Parathyroid adenoma (tissue), 2 donors: ENCODE measurements around the gene TMEM131.

ENCODE experiments used
- H2AFZ ChIP-seq: fragments of 300-600 bp; sonication (generic); one replicate; pipeline ENCODE4 v1.7.0; 2017; ENCODE audit warnings: antibody characterized with exemption, mild to moderate bottlenecking
- H3K27ac ChIP-seq: fragments of 300-600 bp; sonication (generic); one replicate; pipeline ENCODE4 v1.7.0; 2017
- H3K27me3 ChIP-seq: fragments of 300-600 bp; sonication (generic); one replicate; pipeline ENCODE4 v1.7.0; 2017; ENCODE audit warnings: low read length; ENCODE audit not compliant: control insufficient read depth, insufficient read depth
- H3K36me3 ChIP-seq: fragments of 300-600 bp; sonication (generic); one replicate; pipeline ENCODE4 v1.7.0; 2017; ENCODE audit warnings: low read length; ENCODE audit not compliant: control insufficient read depth, insufficient read depth
- H3K4me1 ChIP-seq: fragments of 300-600 bp; sonication (generic); one replicate; pipeline ENCODE4 v1.7.0; 2017; ENCODE audit warnings: control low read depth
- H3K4me2 ChIP-seq: fragments of 300-600 bp; sonication (generic); one replicate; pipeline ENCODE4 v1.7.0; 2017; ENCODE audit warnings: low read length
- H3K4me3 ChIP-seq: fragments of 300-600 bp; sonication (generic); one replicate; pipeline ENCODE4 v1.7.0; 2017; ENCODE audit warnings: low read depth, low read length
- H3K79me2 ChIP-seq: fragments of 300-600 bp; sonication (generic); one replicate; pipeline ENCODE4 v1.7.0; 2017; ENCODE audit warnings: control low read depth
- H3K9ac ChIP-seq: fragments of 300-600 bp; sonication (generic); one replicate; pipeline ENCODE4 v1.7.0; 2017; ENCODE audit warnings: mild to moderate bottlenecking
- H3K9me3 ChIP-seq: fragments of 300-600 bp; sonication (generic); one replicate; pipeline ENCODE4 v1.7.0; 2017; ENCODE audit warnings: low read length; ENCODE audit not compliant: control insufficient read depth
- TF ChIP-seq, protein P1 (sequence below): fragments of 300-600 bp; sonication (generic); IDR thresholded peaks from one replicate; pipeline ENCODE4 v1.7.0; 2017; ENCODE audit warnings: antibody characterized with exemption, mild to moderate bottlenecking
- donor health status: primary hyperparathyroidism.

TMEM131 gene

GRCh38 chr2:97951155-97951680 lies 44.5 kb downstream of the TMEM131 start:
- H2AFZ ChIP-seq: no peak overlapping the region
- H3K4me2 ChIP-seq: no peak overlapping the region
- TF ChIP-seq, protein P1, sequence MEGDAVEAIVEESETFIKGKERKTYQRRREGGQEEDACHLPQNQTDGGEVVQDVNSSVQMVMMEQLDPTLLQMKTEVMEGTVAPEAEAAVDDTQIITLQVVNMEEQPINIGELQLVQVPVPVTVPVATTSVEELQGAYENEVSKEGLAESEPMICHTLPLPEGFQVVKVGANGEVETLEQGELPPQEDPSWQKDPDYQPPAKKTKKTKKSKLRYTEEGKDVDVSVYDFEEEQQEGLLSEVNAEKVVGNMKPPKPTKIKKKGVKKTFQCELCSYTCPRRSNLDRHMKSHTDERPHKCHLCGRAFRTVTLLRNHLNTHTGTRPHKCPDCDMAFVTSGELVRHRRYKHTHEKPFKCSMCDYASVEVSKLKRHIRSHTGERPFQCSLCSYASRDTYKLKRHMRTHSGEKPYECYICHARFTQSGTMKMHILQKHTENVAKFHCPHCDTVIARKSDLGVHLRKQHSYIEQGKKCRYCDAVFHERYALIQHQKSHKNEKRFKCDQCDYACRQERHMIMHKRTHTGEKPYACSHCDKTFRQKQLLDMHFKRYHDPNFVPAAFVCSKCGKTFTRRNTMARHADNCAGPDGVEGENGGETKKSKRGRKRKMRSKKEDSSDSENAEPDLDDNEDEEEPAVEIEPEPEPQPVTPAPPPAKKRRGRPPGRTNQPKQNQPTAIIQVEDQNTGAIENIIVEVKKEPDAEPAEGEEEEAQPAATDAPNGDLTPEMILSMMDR: no peak
- no peaks in the 10 kb centered on the region for H3K9me3 ChIP-seq
- no peaks in the 10 kb centered on the region for H3K27me3 ChIP-seq
- H3K27ac ChIP-seq: no peak overlapping the region
- peaks cover 6% of the 10 kb centered on the region for H3K4me1 ChIP-seq
- no peak overlapping the region for H3K4me3 ChIP-seq
- no peak overlapping the region for H3K9ac ChIP-seq
- H3K36me3 ChIP-seq: no peaks in the 10 kb centered on the region
- peaks cover 48% of the 10 kb centered on the region for H3K79me2 ChIP-seq

DNA sequence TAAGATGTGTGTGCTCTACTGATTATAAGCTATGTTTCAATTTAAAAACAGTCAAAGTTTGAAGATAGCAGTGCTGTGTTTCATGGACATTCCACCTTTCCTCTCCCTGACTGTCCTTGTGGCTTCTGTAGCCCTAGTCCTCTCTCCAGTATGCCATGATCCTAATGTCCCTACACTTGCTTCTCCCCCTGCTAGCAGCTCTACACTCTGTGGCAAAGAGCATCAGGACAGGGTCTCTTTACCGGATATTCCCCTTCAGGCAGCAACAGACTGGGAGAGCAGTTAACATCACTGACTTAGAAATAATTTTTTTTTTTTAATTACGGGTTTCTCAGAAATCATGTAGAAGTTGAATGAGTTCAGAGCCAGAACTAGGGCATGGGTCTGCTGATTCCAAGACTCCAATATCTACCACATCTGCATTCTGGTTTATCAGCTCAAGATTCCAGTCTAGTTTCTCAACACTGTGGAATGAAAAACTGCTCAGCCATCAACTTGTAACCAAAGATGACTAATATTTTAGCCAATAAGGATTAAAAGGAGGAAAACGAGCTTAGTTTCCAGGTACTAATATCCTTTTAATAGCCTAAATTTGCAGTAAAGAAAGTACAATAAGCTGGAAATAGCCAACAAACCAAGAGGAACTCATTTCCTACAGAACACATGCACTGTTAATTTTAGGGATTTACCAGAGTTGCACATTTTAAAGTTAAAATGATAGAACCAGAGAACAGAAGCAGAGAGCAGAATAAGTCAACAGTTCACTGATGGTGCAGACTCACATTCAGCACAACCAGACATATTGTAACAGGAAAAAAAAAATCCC lies 45.2 kb downstream of the TMEM131 start:
- TF ChIP-seq, protein P1: no peak
- Histone ChIP-seq H3K36me3 (no peaks in the 10 kb centered on the region), H3K27ac (no peak overlapping the region), H3K9ac (no peak overlapping the region), H3K9me3 (no peaks in the 10 kb centered on the region), H3K4me1 (peaks cover 6% of the 10 kb centered on the region), H3K27me3 (no peaks in the 10 kb centered on the region), H2AFZ (no peak overlapping the region), H3K4me2 (peak overlapping the region; percentile 43), H3K79me2 (peaks cover 47% of the 10 kb centered on the region), H3K4me3 (no peak overlapping the region)

GRCh38 chr2:97948926-97949325 lies 46.8 kb downstream of the TMEM131 start:
- TF ChIP-seq, protein P1: no peak

DNA sequence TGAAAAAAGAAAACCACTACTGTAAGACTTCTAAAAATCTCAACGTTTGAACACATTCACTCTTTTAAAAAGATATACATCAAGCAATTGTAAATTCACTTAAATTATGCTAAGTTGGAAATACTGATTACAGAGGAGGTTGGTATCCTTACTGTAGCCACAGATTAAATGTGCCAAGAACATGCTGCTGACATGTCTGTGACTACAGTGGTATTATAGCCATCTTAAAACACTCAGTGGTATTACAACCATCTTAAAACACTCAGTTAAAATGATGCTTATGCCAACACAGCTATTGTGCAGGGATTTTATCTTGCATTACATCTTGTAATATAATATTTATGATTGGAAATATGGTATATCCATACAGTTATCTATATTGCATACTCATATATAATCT lies 50.0 kb downstream of the TMEM131 start:
- Histone ChIP-seq H3K4me3 (no peak overlapping the region), H3K36me3 (no peaks in the 10 kb centered on the region), H3K4me2 (no peak overlapping the region), H3K9ac (no peak overlapping the region), H3K79me2 (peaks cover 27% of the 10 kb centered on the region), H3K27me3 (no peaks in the 10 kb centered on the region), H3K27ac (no peak overlapping the region), H2AFZ (no peak overlapping the region), H3K4me1 (peaks cover 2% of the 10 kb centered on the region), H3K9me3 (no peaks in the 10 kb centered on the region)
- TF ChIP-seq, protein P1: no peak

More at GRCh38 chr2:97948926-97949325, 46.8 kb downstream of the TMEM131 start:
- Histone ChIP-seq H3K4me3 (no peak overlapping the region), H3K27ac (no peak overlapping the region), H3K4me1 (peaks cover 6% of the 10 kb centered on the region), H3K4me2 (no peak overlapping the region), H2AFZ (no peak overlapping the region), H3K27me3 (no peaks in the 10 kb centered on the region), H3K9ac (no peak overlapping the region), H3K9me3 (no peaks in the 10 kb centered on the region), H3K36me3 (no peaks in the 10 kb centered on the region), H3K79me2 (peaks cover 42% of the 10 kb centered on the region)

GRCh38 chr2:97936881-97937280 lies 58.9 kb downstream of the TMEM131 start:
- H3K4me3 ChIP-seq: no peak overlapping the region
- H3K36me3 ChIP-seq: no peaks in the 10 kb centered on the region
- no peaks in the 10 kb centered on the region for H3K27me3 ChIP-seq
- H3K27ac ChIP-seq: no peak overlapping the region
- peaks cover 21% of the 10 kb centered on the region for H3K4me1 ChIP-seq
- H3K9me3 ChIP-seq: no peaks in the 10 kb centered on the region
- no peak overlapping the region for H3K9ac ChIP-seq
- no peak overlapping the region for H2AFZ ChIP-seq
- H3K79me2 ChIP-seq: peaks cover 30% of the 10 kb centered on the region
- peak overlapping the region; percentile 19 for H3K4me2 ChIP-seq
- TF ChIP-seq, protein P1: no peak
